IPS DF 6.9 (cell line): Measurements from ENCODE around the gene BMS1.
"Not testable (repeated sequence)": the region's sequence is repeated elsewhere in the genome, so short reads cannot be mapped to it uniquely, and the experiment has no call there.

Source experiments
- DNase-seq: peaks from one replicate; pipeline ENCODE4 v3.0.0-alpha.2; 2013; ENCODE audit warnings: low read depth, low spot score
- H3K27ac ChIP-seq: one replicate; pipeline ENCODE4 v1.5.1; 2013; ENCODE audit warnings: low read length, control low read depth
- H3K27me3 ChIP-seq: 2 replicates; pipeline ENCODE4 v1.6.1; 2013; ENCODE audit warnings: mild to moderate bottlenecking, low read length; ENCODE audit not compliant: control insufficient read depth, insufficient read depth
- H3K36me3 ChIP-seq: 2 replicates; pipeline ENCODE4 v1.6.1; 2013; ENCODE audit warnings: low read length; ENCODE audit not compliant: control insufficient read depth, insufficient read depth
- H3K4me1 ChIP-seq: 2 replicates; pipeline ENCODE4 v1.6.1; 2013; ENCODE audit warnings: low read length; ENCODE audit not compliant: control insufficient read depth, insufficient read depth
- H3K4me3 ChIP-seq: 2 replicates; pipeline ENCODE4 v1.5.1; 2013; ENCODE audit warnings: mild to moderate bottlenecking, low read length
- H3K9me3 ChIP-seq: 2 replicates; pipeline ENCODE4 v1.6.1; 2013; ENCODE audit warnings: low read length, inconsistent platforms; ENCODE audit not compliant: control insufficient read depth, insufficient read depth
- whole genome bisulfite sequencing: extraction: QIAGEN DNeasy Blood & Tissue Kit; methylation state at CpG from one replicate; pipeline ENCODE4 v1.1.7; 2013; ENCODE audit warnings: mixed read lengths, missing lambda C conversion rate; ENCODE audit not compliant: insufficient read length, insufficient coverage; 5-methylcytosine and 5-hydroxymethylcytosine counted together

BMS1 gene

GRCh38 chr10:42795701-42796100 lies 13.1 kb downstream of the BMS1 start:
- DNase-seq: no peak
- H3K4me3 ChIP-seq: no peak overlapping the region
- no peak overlapping the region for H3K27ac ChIP-seq
- no peaks in the 10 kb centered on the region for H3K27me3 ChIP-seq
- no peaks in the 10 kb centered on the region for H3K9me3 ChIP-seq
- no CpG with 5 or more reads among the region's 2 CpGs for WGBS
- H3K36me3 ChIP-seq: peaks cover 34% of the 10 kb centered on the region
- no peaks in the 10 kb centered on the region for H3K4me1 ChIP-seq

- H3K4me3 ChIP-seq: no peak overlapping the region
- DNase-seq: no peak
- peaks cover 26% of the 10 kb centered on the region for H3K36me3 ChIP-seq
- no peaks in the 10 kb centered on the region for H3K9me3 ChIP-seq
- no peaks in the 10 kb centered on the region for H3K27me3 ChIP-seq
- no peak overlapping the region for H3K27ac ChIP-seq
- no peaks in the 10 kb centered on the region for H3K4me1 ChIP-seq
Measured at GRCh38 chr10:42801135-42801534, 18.5 kb downstream of the BMS1 start.

GRCh38 chr10:42802876-42803275 lies 20.3 kb downstream of the BMS1 start:
- Histone ChIP-seq H3K9me3 (no peaks in the 10 kb centered on the region), H3K4me1 (no peaks in the 10 kb centered on the region), H3K4me3 (no peak overlapping the region), H3K27ac (no peak overlapping the region), H3K36me3 (peaks cover 20% of the 10 kb centered on the region; the same call in 1 of the 2 replicates), H3K27me3 (no peaks in the 10 kb centered on the region)
- DNase-seq: no peak
- no CpG with 5 or more reads among the region's 3 CpGs for WGBS

- Histone ChIP-seq H3K4me1 (0 out of 2 replicates have a peak, but pooled peaks cover 1% of the 10 kb centered on the region), H3K27ac (no peak overlapping the region), H3K36me3 (peaks cover 4% of the 10 kb centered on the region; the same call in 1 of the 2 replicates), H3K27me3 (no peaks in the 10 kb centered on the region), H3K4me3 (no peak overlapping the region), H3K9me3 (no peaks in the 10 kb centered on the region)
- WGBS: no CpG with 5 or more reads among the region's 4 CpGs
- DNase-seq: no peak
Measured at GRCh38 chr10:42809676-42810075, 27.1 kb downstream of the BMS1 start.

GRCh38 chr10:42812028-42812427 lies 29.4 kb downstream of the BMS1 start:
- Histone ChIP-seq H3K4me3 (no peak overlapping the region), H3K36me3 (peaks cover 2% of the 10 kb centered on the region; the same call in 1 of the 2 replicates), H3K4me1 (0 out of 2 replicates have a peak, but pooled peaks cover 1% of the 10 kb centered on the region), H3K9me3 (no peaks in the 10 kb centered on the region), H3K27ac (no peak overlapping the region), H3K27me3 (no peaks in the 10 kb centered on the region)
- DNase-seq: no peak
- no CpG with 5 or more reads among the region's 4 CpGs for WGBS

GRCh38 chr10:42813989-42814687 lies 31.5 kb downstream of the BMS1 start:
- not testable (repeated sequence) for H3K36me3 ChIP-seq, H3K4me1 ChIP-seq, H3K27me3 ChIP-seq, H3K4me3 ChIP-seq, H3K27ac ChIP-seq, H3K9me3 ChIP-seq, DNase-seq
- WGBS: no CpG with 5 or more reads among the region's 5 CpGs

GRCh38 chr10:42816334-42816733 lies 33.7 kb downstream of the BMS1 start:
- 100% methylated on average over 1 of the region's 5 CpGs for WGBS
- H3K36me3 ChIP-seq, H3K27ac ChIP-seq: not testable (repeated sequence)

GRCh38 chr10:42816912-42817311 lies 34.3 kb downstream of the BMS1 start:
- no peak for DNase-seq
- no CpG with 5 or more reads among the region's 2 CpGs for WGBS
- Histone ChIP-seq H3K9me3 (no peaks in the 10 kb centered on the region), H3K4me3 (no peak overlapping the region), H3K27me3 (no peaks in the 10 kb centered on the region), H3K36me3 (peaks cover 3% of the 10 kb centered on the region; the same call in 1 of the 2 replicates), H3K4me1 (peaks cover 9% of the 10 kb centered on the region; the same call in 1 of the 2 replicates), H3K27ac (no peak overlapping the region)

More at GRCh38 chr10:42816334-42816733, 33.7 kb downstream of the BMS1 start:
- not testable (repeated sequence) for H3K4me1 ChIP-seq, DNase-seq, H3K4me3 ChIP-seq, H3K9me3 ChIP-seq, H3K27me3 ChIP-seq

- WGBS: no CpG with 5 or more reads among the region's 3 CpGs
- H3K9me3 ChIP-seq, H3K27ac ChIP-seq: not testable (repeated sequence)
Measured at GRCh38 chr10:42817417-42817816, 34.8 kb downstream of the BMS1 start.

GRCh38 chr10:42826759-42827158 lies 44.2 kb downstream of the BMS1 start:
- not testable (repeated sequence) for DNase-seq, H3K4me1 ChIP-seq, H3K27ac ChIP-seq, H3K36me3 ChIP-seq, H3K4me3 ChIP-seq, H3K27me3 ChIP-seq, H3K9me3 ChIP-seq
- no CpG with 5 or more reads among the region's 6 CpGs for WGBS

More at GRCh38 chr10:42817417-42817816, 34.8 kb downstream of the BMS1 start:
- not testable (repeated sequence) for H3K36me3 ChIP-seq, H3K4me3 ChIP-seq, H3K27me3 ChIP-seq, DNase-seq, H3K4me1 ChIP-seq

- peaks cover 6% of the 10 kb centered on the region for H3K36me3 ChIP-seq
- no peak overlapping the region for H3K27ac ChIP-seq
- DNase-seq: no peak
- H3K4me3 ChIP-seq: no peak overlapping the region
- WGBS: no CpG with 5 or more reads among the region's 6 CpGs
- peaks cover 4% of the 10 kb centered on the region for H3K4me1 ChIP-seq
- no peaks in the 10 kb centered on the region for H3K9me3 ChIP-seq
- H3K27me3 ChIP-seq: no peaks in the 10 kb centered on the region
Measured at GRCh38 chr10:42827201-42827600, 44.6 kb downstream of the BMS1 start.
